ENCODE results near the gene HDAC4. TPM values are rescaled to one million over a fixed set of nuclear protein-coding genes. Genes with fewer than 3 reads are reported as not detected.

Gene HDAC4
- polyA plus RNA-seq, 1 experiment, result 8.9 TPM

- CTCF ChIA-PET, result no interaction called here
- no peaks in the 10 kb centered on the region; the same call in 1 of the 2 replicates for H3K9me3 ChIP-seq (ENCODE audit: control insufficient read depth, insufficient read depth, low read length)
- DNase-seq (ENCODE audit: low read depth, low spot score), result no peak
- H3K27me3 ChIP-seq (ENCODE audit: control insufficient read depth, insufficient read depth, low read length), result no peaks in the 10 kb centered on the region
- H3K27ac ChIP-seq (ENCODE audit: low read depth, low read length), result no peak overlapping the region
- no peak overlapping the region for H3K4me3 ChIP-seq (ENCODE audit: low read depth, low read length)
- TF ChIP-seq CTCF (IDR thresholded peaks at IDR 0.05; ENCODE audit: low read depth, low read length), result no peak
- POLR2A ChIA-PET, result interaction anchor here (1.2 kb wide), 1 partner anchor 10 kb away, joined by 3 read pairs; no protein-coding TSS in a partner anchor
Observed at GRCh38 chr2:239285932-239286230, 114.9 kb downstream of the HDAC4 start.

- Histone ChIP-seq H3K27me3 (ENCODE audit: control insufficient read depth, insufficient read depth, low read length) (no peaks in the 10 kb centered on the region), H3K27ac (ENCODE audit: low read depth, low read length) (peak overlapping the region; percentile 21), H3K9me3 (ENCODE audit: control insufficient read depth, insufficient read depth, low read length) (no peaks in the 10 kb centered on the region; the same call in 1 of the 2 replicates), H3K4me3 (ENCODE audit: low read depth, low read length) (no peak overlapping the region)
- CTCF ChIA-PET, result no interaction called here
- DNase-seq (ENCODE audit: low read depth, low spot score), result no peak
- POLR2A ChIA-PET, result interaction anchor here (1.2 kb wide), 1 partner anchor 10 kb away, joined by 3 read pairs; no protein-coding TSS in a partner anchor
- TF ChIP-seq CTCF (IDR thresholded peaks at IDR 0.05; ENCODE audit: low read depth, low read length), result no peak
Observed at GRCh38 chr2:239285071-239285931, 115.5 kb downstream of the HDAC4 start.

GRCh38 chr2:239283961-239284795, 116.6 kb downstream of the HDAC4 start:
- no peak for DNase-seq (ENCODE audit: low read depth, low spot score)
- H3K4me3 ChIP-seq (ENCODE audit: low read depth, low read length), result no peak overlapping the region
- ChIA-PET POLR2A (interaction anchor here (0.6 kb wide), 1 partner anchor 11 kb away, joined by 7 read pairs; no protein-coding TSS in a partner anchor), CTCF (no interaction called here)
- H3K9me3 ChIP-seq (ENCODE audit: control insufficient read depth, insufficient read depth, low read length), result no peaks in the 10 kb centered on the region; the same call in 1 of the 2 replicates
- TF ChIP-seq CTCF (IDR thresholded peaks at IDR 0.05; ENCODE audit: low read depth, low read length), result no peak
- no peaks in the 10 kb centered on the region for H3K27me3 ChIP-seq (ENCODE audit: control insufficient read depth, insufficient read depth, low read length)
- H3K27ac ChIP-seq (ENCODE audit: low read depth, low read length), result no peak overlapping the region

GRCh38 chr2:239283288-239283945, 117.4 kb downstream of the HDAC4 start:
- ChIA-PET CTCF (no interaction called here), POLR2A (interaction anchor here (0.6 kb wide), 2 partner anchors 11 to 61 kb away, joined by 7 to 12 read pairs; no protein-coding TSS in a partner anchor)
- Histone ChIP-seq H3K27ac (ENCODE audit: low read depth, low read length) (no peak overlapping the region), H3K4me3 (ENCODE audit: low read depth, low read length) (no peak overlapping the region), H3K27me3 (ENCODE audit: control insufficient read depth, insufficient read depth, low read length) (no peaks in the 10 kb centered on the region), H3K9me3 (ENCODE audit: control insufficient read depth, insufficient read depth, low read length) (no peaks in the 10 kb centered on the region; the same call in 1 of the 2 replicates)
- DNase-seq (ENCODE audit: low read depth, low spot score), result no peak
- no peak for TF ChIP-seq CTCF (IDR thresholded peaks at IDR 0.05; ENCODE audit: low read depth, low read length)

Data from AG04450 (cell line).